DOHH2 (cell line): ENCODE data around the gene TECR.

ENCODE experiments used
- H3F3A ChIP-seq: fragments of 200-600 bp; sonication (generic), shearing (Covaris generic); 2 replicates; pipeline ENCODE4 v1.6.0; 2016; ENCODE audit warnings: antibody characterized with exemption, mild to moderate bottlenecking; ENCODE audit not compliant: control insufficient read depth, insufficient read depth
- H3K27ac ChIP-seq: fragments of 200-600 bp; sonication (generic); 2 replicates; pipeline ENCODE4 v1.5.1; 2014; ENCODE audit warnings: low read depth, mild to moderate bottlenecking, low read length, moderate library complexity
- H3K27me3 ChIP-seq: fragments of 200-600 bp; sonication (generic); 2 replicates; pipeline ENCODE4 v1.6.1; 2014; ENCODE audit warnings: mild to moderate bottlenecking, low read length, mixed read lengths; ENCODE audit not compliant: control insufficient read depth
- H3K36me3 ChIP-seq: fragments of 200-600 bp; sonication (generic); 2 replicates; pipeline ENCODE4 v1.6.1; 2014; ENCODE audit warnings: mild to moderate bottlenecking, low read length, moderate library complexity, mixed read lengths; ENCODE audit not compliant: control insufficient read depth
- H3K4me1 ChIP-seq: fragments of 200-600 bp; sonication (generic); 2 replicates; pipeline ENCODE4 v1.6.1; 2014; ENCODE audit warnings: mild to moderate bottlenecking, low read length, mixed read lengths; ENCODE audit not compliant: control insufficient read depth
- H3K4me2 ChIP-seq: fragments of 200-600 bp; sonication (generic); 2 replicates; pipeline ENCODE4 v1.6.0; 2014; ENCODE audit warnings: mild to moderate bottlenecking, low read length, moderate library complexity
- H3K4me3 ChIP-seq: fragments of 200-600 bp; sonication (generic); 2 replicates; pipeline ENCODE4 v1.5.1; 2014; ENCODE audit warnings: mild to moderate bottlenecking, low read length, mixed read lengths
- H3K79me2 ChIP-seq: fragments of 200-600 bp; sonication (generic); 2 replicates; pipeline ENCODE4 v1.6.1; 2014; ENCODE audit warnings: mild to moderate bottlenecking, low read length, mixed read lengths; ENCODE audit not compliant: control insufficient read depth
- H3K9me2 ChIP-seq: fragments of 200-600 bp; sonication (generic); replicated peaks from 2 replicates; pipeline ENCODE4 v1.6.1; 2014; ENCODE audit warnings: mild to moderate bottlenecking, low read length, mixed read lengths; ENCODE audit not compliant: control insufficient read depth
- H3K9me3 ChIP-seq: fragments of 200-600 bp; sonication (generic); 2 replicates; pipeline ENCODE4 v1.6.1; 2014; ENCODE audit warnings: antibody characterized with exemption, low read length, mixed read lengths; ENCODE audit not compliant: control insufficient read depth, insufficient read depth
- H4K20me1 ChIP-seq: fragments of 200-600 bp; sonication (generic); 2 replicates; pipeline ENCODE4 v1.6.0; 2014; ENCODE audit warnings: low read depth, mild to moderate bottlenecking, antibody characterized with exemption, low read length, moderate library complexity; ENCODE audit not compliant: control insufficient read depth, insufficient read depth
- EZH2phosphoT487 ChIP-seq: fragments of 200-600 bp; sonication (generic); IDR thresholded peaks from 2 replicates; pipeline ENCODE4 v1.6.1; 2017; ENCODE audit warnings: borderline replicate concordance, mild to moderate bottlenecking, antibody characterized with exemption, low read length, moderate library complexity, mixed read lengths
- TF ChIP-seq, protein P1 (sequence below): fragments of 200-600 bp; sonication (generic); IDR thresholded peaks from one replicate; pipeline ENCODE4 v1.5.1; 2014; ENCODE audit warnings: antibody characterized with exemption, mild to moderate bottlenecking, low read depth, low read length; ENCODE audit not compliant: poor library complexity, severe bottlenecking

Gene TECR

GRCh38 chr19:14553042-14553938 is 23.9 kb downstream of the TECR start:
- no peaks in the 10 kb centered on the region for H3F3A ChIP-seq

GRCh38 chr19:14553939-14554243 is 24.5 kb downstream of the TECR start:
- Histone ChIP-seq H3K9me2 (no peaks in the 10 kb centered on the region), H3K36me3 (peaks cover 9% of the 10 kb centered on the region; the same call in 1 of the 2 replicates), H3F3A (no peaks in the 10 kb centered on the region), H4K20me1 (peaks cover 11% of the 10 kb centered on the region; the same call in 1 of the 2 replicates), H3K27ac (no peak overlapping the region), H3K27me3 (no peaks in the 10 kb centered on the region), H3K4me2 (no peak overlapping the region), H3K9me3 (no peaks in the 10 kb centered on the region), H3K4me1 (peaks cover 39% of the 10 kb centered on the region), H3K79me2 (peaks cover 68% of the 10 kb centered on the region), H3K4me3 (no peak overlapping the region)
- TF ChIP-seq, protein P1, sequence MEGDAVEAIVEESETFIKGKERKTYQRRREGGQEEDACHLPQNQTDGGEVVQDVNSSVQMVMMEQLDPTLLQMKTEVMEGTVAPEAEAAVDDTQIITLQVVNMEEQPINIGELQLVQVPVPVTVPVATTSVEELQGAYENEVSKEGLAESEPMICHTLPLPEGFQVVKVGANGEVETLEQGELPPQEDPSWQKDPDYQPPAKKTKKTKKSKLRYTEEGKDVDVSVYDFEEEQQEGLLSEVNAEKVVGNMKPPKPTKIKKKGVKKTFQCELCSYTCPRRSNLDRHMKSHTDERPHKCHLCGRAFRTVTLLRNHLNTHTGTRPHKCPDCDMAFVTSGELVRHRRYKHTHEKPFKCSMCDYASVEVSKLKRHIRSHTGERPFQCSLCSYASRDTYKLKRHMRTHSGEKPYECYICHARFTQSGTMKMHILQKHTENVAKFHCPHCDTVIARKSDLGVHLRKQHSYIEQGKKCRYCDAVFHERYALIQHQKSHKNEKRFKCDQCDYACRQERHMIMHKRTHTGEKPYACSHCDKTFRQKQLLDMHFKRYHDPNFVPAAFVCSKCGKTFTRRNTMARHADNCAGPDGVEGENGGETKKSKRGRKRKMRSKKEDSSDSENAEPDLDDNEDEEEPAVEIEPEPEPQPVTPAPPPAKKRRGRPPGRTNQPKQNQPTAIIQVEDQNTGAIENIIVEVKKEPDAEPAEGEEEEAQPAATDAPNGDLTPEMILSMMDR, result no peak
- no peak for TF ChIP-seq EZH2phosphoT487

More at GRCh38 chr19:14553042-14553938, 23.9 kb downstream of the TECR start:
- peaks cover 33% of the 10 kb centered on the region for H3K4me1 ChIP-seq
- no peaks in the 10 kb centered on the region for H3K9me2 ChIP-seq
- no peaks in the 10 kb centered on the region for H3K9me3 ChIP-seq
- TF ChIP-seq, protein P1, result no peak
- no peak overlapping the region for H3K4me2 ChIP-seq
- H3K4me3 ChIP-seq, result no peak overlapping the region
- peaks cover 62% of the 10 kb centered on the region for H3K79me2 ChIP-seq
- peaks cover 13% of the 10 kb centered on the region; the same call in 1 of the 2 replicates for H3K36me3 ChIP-seq
- no peaks in the 10 kb centered on the region for H3K27me3 ChIP-seq
- H3K27ac ChIP-seq, result no peak overlapping the region
- peaks cover 11% of the 10 kb centered on the region; the same call in 1 of the 2 replicates for H4K20me1 ChIP-seq

- Histone ChIP-seq H3K27me3 (no peaks in the 10 kb centered on the region), H3K4me2 (no peak overlapping the region), H3K9me2 (no peaks in the 10 kb centered on the region), H4K20me1 (peaks cover 11% of the 10 kb centered on the region; the same call in 1 of the 2 replicates), H3K9me3 (no peaks in the 10 kb centered on the region), H3K4me1 (peaks cover 41% of the 10 kb centered on the region), H3F3A (no peaks in the 10 kb centered on the region), H3K4me3 (no peak overlapping the region), H3K36me3 (peaks cover 8% of the 10 kb centered on the region; the same call in 1 of the 2 replicates), H3K27ac (no peak overlapping the region), H3K79me2 (peaks cover 73% of the 10 kb centered on the region)
- no peak for TF ChIP-seq EZH2phosphoT487
- TF ChIP-seq, protein P1, result no peak
Measured at GRCh38 chr19:14554382-14554812, 25.0 kb downstream of the TECR start.
